ENCODE data around the gene ZRANB3.
"Not testable (repeated sequence)": the region's sequence is repeated elsewhere in the genome, so short reads cannot be mapped to it uniquely, and the experiment has no call there.

Gene ZRANB3

GRCh38 chr2:135348096-135348704 lies 182.8 kb downstream of the ZRANB3 start:
- H3K4ac ChIP-seq (ENCODE audit: low read length); H3K27ac ChIP-seq (replicated peaks; ENCODE audit: low read length); DNase-seq (ENCODE audit: low spot score); H2BK5ac ChIP-seq (ENCODE audit: low read length); H3K4me1 ChIP-seq (ENCODE audit: control insufficient read depth in 2 of 2, insufficient read depth in 1 of 2, low read depth in 1 of 2, low read length in 2 of 2); H3K23ac ChIP-seq (ENCODE audit: low read depth, low read length, poor library complexity); H3K18ac ChIP-seq (ENCODE audit: low read length); H3K14ac ChIP-seq (ENCODE audit: low read length); H2BK12ac ChIP-seq (ENCODE audit: low read length); H2AK5ac ChIP-seq (ENCODE audit: low read depth, low read length); H3K27me3 ChIP-seq (ENCODE audit: control insufficient read depth in 3 of 3, insufficient read depth in 3 of 3, low read depth in 1 of 3, low read length in 3 of 3); H3K4me3 ChIP-seq (ENCODE audit: low read length in 2 of 2); H2BK15ac ChIP-seq (ENCODE audit: low read length); H2BK120ac ChIP-seq (ENCODE audit: low read depth, low read length); H4K8ac ChIP-seq (ENCODE audit: low read depth, low read length); H3K79me1 ChIP-seq (ENCODE audit: low read depth, low read length); H3K4me2 ChIP-seq (ENCODE audit: insufficient read depth, low read length, poor library complexity, severe bottlenecking); H3K9ac ChIP-seq (ENCODE audit: low read depth, low read length, poor library complexity); H2AFZ ChIP-seq (ENCODE audit: low read length); H4K91ac ChIP-seq (ENCODE audit: low read depth, low read length, poor library complexity): not testable (repeated sequence)
- WGBS, 2 donors (ENCODE audit: extremely low coverage in 2 of 2, insufficient read length in 2 of 2, insufficient replicate concordance in 1 of 2), result no CpG with 5 or more reads among the region's 5 CpGs
- peaks cover 0 to 15% of the 10 kb centered on the region in 2 donors for H3K36me3 ChIP-seq (replicated peaks in 1 of 2; ENCODE audit: control insufficient read depth in 2 of 2, insufficient read depth in 2 of 2, low read length in 2 of 2)
- peaks cover 2 to 17% of the 10 kb centered on the region in 2 donors for H3K9me3 ChIP-seq (replicated peaks in 1 of 2; ENCODE audit: control insufficient read depth in 2 of 2, insufficient read depth in 1 of 2, low read depth in 1 of 2, low read length in 2 of 2)

GRCh38 chr2:135337071-135337470 lies 193.9 kb downstream of the ZRANB3 start:
- H3K4ac ChIP-seq (ENCODE audit: low read length), result no peak overlapping the region
- no peak overlapping the region for H2BK5ac ChIP-seq (ENCODE audit: low read length)
- H2BK12ac ChIP-seq (ENCODE audit: low read length), result no peak overlapping the region
- no peak for DNase-seq (ENCODE audit: low spot score)
- H3K14ac ChIP-seq (ENCODE audit: low read length), result no peak overlapping the region
- no peaks in the 10 kb centered on the region for H3K36me3 ChIP-seq (replicated peaks in 1 of 2; ENCODE audit: control insufficient read depth in 2 of 2, insufficient read depth in 2 of 2, low read length in 2 of 2)
- no peaks in the 10 kb centered on the region for H3K9me3 ChIP-seq (replicated peaks in 1 of 2; ENCODE audit: control insufficient read depth in 2 of 2, insufficient read depth in 1 of 2, low read depth in 1 of 2, low read length in 2 of 2)
- no peaks in the 10 kb centered on the region for H3K4me1 ChIP-seq (ENCODE audit: control insufficient read depth in 2 of 2, insufficient read depth in 1 of 2, low read depth in 1 of 2, low read length in 2 of 2)
- no peak overlapping the region for H3K9ac ChIP-seq (ENCODE audit: low read depth, low read length, poor library complexity)
- no peaks in the 10 kb centered on the region for H3K79me1 ChIP-seq (ENCODE audit: low read depth, low read length)
- no peak overlapping the region for H2BK120ac ChIP-seq (ENCODE audit: low read depth, low read length)
- no peak overlapping the region for H4K91ac ChIP-seq (ENCODE audit: low read depth, low read length, poor library complexity)
- no peak overlapping the region for H2AFZ ChIP-seq (ENCODE audit: low read length)
- H3K27me3 ChIP-seq (ENCODE audit: control insufficient read depth in 3 of 3, insufficient read depth in 3 of 3, low read depth in 1 of 3, low read length in 3 of 3), result no peaks in the 10 kb centered on the region
- H3K4me3 ChIP-seq (ENCODE audit: low read length in 2 of 2), result no peak overlapping the region
- H3K23ac ChIP-seq (ENCODE audit: low read depth, low read length, poor library complexity), result no peak overlapping the region
- no peak overlapping the region for H3K18ac ChIP-seq (ENCODE audit: low read length)
- no peak overlapping the region for H2AK5ac ChIP-seq (ENCODE audit: low read depth, low read length)
- WGBS, 2 donors (ENCODE audit: extremely low coverage in 2 of 2, insufficient read length in 2 of 2, insufficient replicate concordance in 1 of 2), result no CpG with 5 or more reads among the region's 3 CpGs
- H3K4me2 ChIP-seq (ENCODE audit: insufficient read depth, low read length, poor library complexity, severe bottlenecking), result no peak overlapping the region
- no peak overlapping the region for H2BK15ac ChIP-seq (ENCODE audit: low read length)
- no peak overlapping the region for H3K27ac ChIP-seq (replicated peaks; ENCODE audit: low read length)
- no peak overlapping the region for H4K8ac ChIP-seq (ENCODE audit: low read depth, low read length)

DNA sequence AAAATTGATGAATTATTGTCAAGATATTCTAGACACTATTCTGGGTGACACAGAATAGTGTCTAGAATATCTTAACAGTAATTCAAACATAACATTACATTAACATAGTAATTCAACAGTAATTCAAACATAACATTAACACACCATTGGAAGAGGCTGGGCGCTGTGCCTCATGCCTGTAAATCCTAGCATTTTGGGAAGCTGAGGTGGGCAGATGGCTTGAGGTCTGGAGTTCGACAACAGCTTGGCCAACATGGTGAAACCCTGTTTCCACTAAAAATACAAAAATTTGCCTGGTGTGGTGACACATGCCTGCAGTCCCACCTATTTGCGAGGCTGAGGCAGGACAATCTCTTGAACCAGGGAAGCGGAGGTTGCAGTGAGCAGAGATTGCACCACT lies 195.8 kb downstream of the ZRANB3 start:
- Histone ChIP-seq H3K9ac (ENCODE audit: low read depth, low read length, poor library complexity) (no peak overlapping the region), H3K36me3 (replicated peaks in 1 of 2; ENCODE audit: control insufficient read depth in 2 of 2, insufficient read depth in 2 of 2, low read length in 2 of 2) (no peaks in the 10 kb centered on the region), H3K4me2 (ENCODE audit: insufficient read depth, low read length, poor library complexity, severe bottlenecking) (no peak overlapping the region), H3K23ac (ENCODE audit: low read depth, low read length, poor library complexity) (no peak overlapping the region), H4K8ac (ENCODE audit: low read depth, low read length) (no peak overlapping the region), H3K4ac (ENCODE audit: low read length) (no peak overlapping the region), H3K18ac (ENCODE audit: low read length) (no peak overlapping the region), H2BK12ac (ENCODE audit: low read length) (no peak overlapping the region), H3K4me3 (ENCODE audit: low read length in 2 of 2) (no peak overlapping the region), H3K9me3 (replicated peaks in 1 of 2; ENCODE audit: control insufficient read depth in 2 of 2, insufficient read depth in 1 of 2, low read depth in 1 of 2, low read length in 2 of 2) (no peaks in the 10 kb centered on the region), H3K4me1 (ENCODE audit: control insufficient read depth in 2 of 2, insufficient read depth in 1 of 2, low read depth in 1 of 2, low read length in 2 of 2) (no peaks in the 10 kb centered on the region), H3K14ac (ENCODE audit: low read length) (no peak overlapping the region), H2BK120ac (ENCODE audit: low read depth, low read length) (no peak overlapping the region), H3K27me3 (ENCODE audit: control insufficient read depth in 3 of 3, insufficient read depth in 3 of 3, low read depth in 1 of 3, low read length in 3 of 3) (no peaks in the 10 kb centered on the region), H2AFZ (ENCODE audit: low read length) (no peak overlapping the region), H2BK15ac (ENCODE audit: low read length) (no peak overlapping the region), H3K27ac (replicated peaks; ENCODE audit: low read length) (no peak overlapping the region), H2AK5ac (ENCODE audit: low read depth, low read length) (no peak overlapping the region), H2BK5ac (ENCODE audit: low read length) (no peak overlapping the region), H4K91ac (ENCODE audit: low read depth, low read length, poor library complexity) (no peak overlapping the region), H3K79me1 (ENCODE audit: low read depth, low read length) (no peaks in the 10 kb centered on the region)
- DNase-seq (ENCODE audit: low spot score), result no peak
- no CpG with 5 or more reads among the region's 4 CpGs for WGBS, 2 donors (ENCODE audit: extremely low coverage in 2 of 2, insufficient read length in 2 of 2, insufficient replicate concordance in 1 of 2)

GRCh38 chr2:135327146-135327545 lies 203.9 kb downstream of the ZRANB3 start:
- no CpG with 5 or more reads among the region's 1 CpG for WGBS, 2 donors (ENCODE audit: extremely low coverage in 2 of 2, insufficient read length in 2 of 2, insufficient replicate concordance in 1 of 2)
- Histone ChIP-seq H3K4me1 (ENCODE audit: control insufficient read depth in 2 of 2, insufficient read depth in 1 of 2, low read depth in 1 of 2, low read length in 2 of 2) (no peaks in the 10 kb centered on the region), H3K4me3 (ENCODE audit: low read length in 2 of 2) (no peak overlapping the region)

More at GRCh38 chr2:135327146-135327545, 203.9 kb downstream of the ZRANB3 start:
- Histone ChIP-seq H2BK120ac (ENCODE audit: low read depth, low read length) (no peak overlapping the region), H2BK15ac (ENCODE audit: low read length) (no peak overlapping the region), H3K4ac (ENCODE audit: low read length) (no peak overlapping the region), H4K91ac (ENCODE audit: low read depth, low read length, poor library complexity) (no peak overlapping the region), H4K8ac (ENCODE audit: low read depth, low read length) (no peak overlapping the region), H3K18ac (ENCODE audit: low read length) (no peak overlapping the region), H2AK5ac (ENCODE audit: low read depth, low read length) (no peak overlapping the region), H3K14ac (ENCODE audit: low read length) (no peak overlapping the region), H3K9me3 (replicated peaks in 1 of 2; ENCODE audit: control insufficient read depth in 2 of 2, insufficient read depth in 1 of 2, low read depth in 1 of 2, low read length in 2 of 2) (peaks cover 0 to 3% of the 10 kb centered on the region in 2 donors), H2BK5ac (ENCODE audit: low read length) (no peak overlapping the region), H3K27ac (replicated peaks; ENCODE audit: low read length) (no peak overlapping the region), H3K23ac (ENCODE audit: low read depth, low read length, poor library complexity) (no peak overlapping the region), H2BK12ac (ENCODE audit: low read length) (no peak overlapping the region), H3K9ac (ENCODE audit: low read depth, low read length, poor library complexity) (no peak overlapping the region), H3K36me3 (replicated peaks in 1 of 2; ENCODE audit: control insufficient read depth in 2 of 2, insufficient read depth in 2 of 2, low read length in 2 of 2) (no peaks in the 10 kb centered on the region), H3K27me3 (ENCODE audit: control insufficient read depth in 3 of 3, insufficient read depth in 3 of 3, low read depth in 1 of 3, low read length in 3 of 3) (no peaks in the 10 kb centered on the region), H3K4me2 (ENCODE audit: insufficient read depth, low read length, poor library complexity, severe bottlenecking) (no peak overlapping the region), H2AFZ (ENCODE audit: low read length) (no peak overlapping the region), H3K79me1 (ENCODE audit: low read depth, low read length) (no peaks in the 10 kb centered on the region)
- DNase-seq (ENCODE audit: low spot score), result no peak
